ENCODE results near the gene ZNF664. TPM values are rescaled to one million over a fixed set of nuclear protein-coding genes. Genes with fewer than 3 reads are reported as not detected.

ZNF664 gene
- total and polyA plus RNA-seq, 12 donors, result 36.9 to 94.6 (median 76.9) TPM

GRCh38 chr12:124030008-124030407 lies 57.0 kb downstream of the ZNF664 start:
- 58 to 62% methylated on average over 12 of the region's 12 CpGs for WGBS, 2 donors
- Histone ChIP-seq H3K27me3 (no peaks in the 10 kb centered on the region), H3K36me3 (no peaks in the 10 kb centered on the region), H3K27ac (peak overlapping the region in 5 of 10 donors; percentile 10 to 38 (median 17)), H3K4me1 (peaks cover 0 to 48% (median 23%) of the 10 kb centered on the region in 9 donors), H3K4me3 (no peak overlapping the region), H3K9me3 (no peaks in the 10 kb centered on the region)
- ATAC-seq (no peak), DNase-seq (no peak)
- intact Hi-C loops (cut with DNase I), result loop anchor here in 6 of 10 donors (5.0 to 10.0 kb wide), 5 partner anchors 43 to 875 kb away; no protein-coding TSS in a partner anchor
- no peak for TF ChIP-seq CTCF (IDR thresholded peaks at IDR 0.05)

GRCh38 chr12:124030510-124030909 lies 57.5 kb downstream of the ZNF664 start:
- no peaks in the 10 kb centered on the region for H3K36me3 ChIP-seq
- no peaks in the 10 kb centered on the region for H3K9me3 ChIP-seq
- H3K4me1 ChIP-seq, result peaks cover 0 to 43% (median 22%) of the 10 kb centered on the region in 9 donors
- no peak for DNase-seq
- peak overlapping the region in 5 of 10 donors; percentile 10 to 38 (median 17) for H3K27ac ChIP-seq
- H3K4me3 ChIP-seq, result no peak overlapping the region
- H3K27me3 ChIP-seq, result no peaks in the 10 kb centered on the region
- ATAC-seq, result peak in 4 of 8 donors; percentile 8 to 42 (median 23)
- WGBS, 2 donors, result 20 to 21% methylated on average over 12 of the region's 12 CpGs
- intact Hi-C loops (cut with DNase I), result loop anchor here in 6 of 10 donors (5.0 to 10.0 kb wide), 5 partner anchors 43 to 874 kb away; no protein-coding TSS in a partner anchor
- TF ChIP-seq CTCF (IDR thresholded peaks at IDR 0.05), result no peak

- TF ChIP-seq CTCF (IDR thresholded peaks at IDR 0.05), result no peak
- DNase-seq (no peak), ATAC-seq (no peak)
- WGBS, 2 donors, result 88 to 94% methylated on average over 5 of the region's 5 CpGs
- H3K4me3 ChIP-seq, result no peak overlapping the region
- H3K36me3 ChIP-seq, result no peaks in the 10 kb centered on the region
- intact Hi-C loops (cut with DNase I), result loop anchor here in 6 of 10 donors (5.0 to 10.0 kb wide), 5 partner anchors 44 to 874 kb away; no protein-coding TSS in a partner anchor
- H3K9me3 ChIP-seq, result no peaks in the 10 kb centered on the region
- H3K4me1 ChIP-seq, result peaks cover 0 to 43% (median 22%) of the 10 kb centered on the region in 9 donors
- no peak overlapping the region for H3K27ac ChIP-seq
- no peaks in the 10 kb centered on the region for H3K27me3 ChIP-seq
Measured at GRCh38 chr12:124031058-124031457, 58.0 kb downstream of the ZNF664 start.

GRCh38 chr12:124032265-124032886 lies 59.4 kb downstream of the ZNF664 start:
- ATAC-seq (peak in 7 of 8 donors; percentile 41 to 62 (median 50)), DNase-seq (peak in 1 of 2 donors; percentile 63)
- H3K27ac ChIP-seq, result no peak overlapping the region
- 51 to 55% methylated on average over 9 of the region's 9 CpGs for WGBS, 2 donors
- H3K4me3 ChIP-seq, result no peak overlapping the region
- peaks cover 0 to 36% (median 17%) of the 10 kb centered on the region in 9 donors for H3K4me1 ChIP-seq
- H3K9me3 ChIP-seq, result no peaks in the 10 kb centered on the region
- peak; percentile 77 to 92 (median 89) for TF ChIP-seq CTCF (IDR thresholded peaks at IDR 0.05)
- no peaks in the 10 kb centered on the region for H3K27me3 ChIP-seq
- intact Hi-C loops (cut with DNase I), result loop anchor here in 7 of 10 donors (2.0 to 10.0 kb wide), 7 partner anchors 45 to 872 kb away; no protein-coding TSS in a partner anchor
- H3K36me3 ChIP-seq, result no peaks in the 10 kb centered on the region

Measured in heart right ventricle (tissue), 16 donors.